PC-3 (cell line): ENCODE results near the gene CTPS1. TPM values are rescaled to one million over a fixed set of nuclear protein-coding genes. Genes with fewer than 3 reads are reported as not detected.

ENCODE experiments used
- ATAC-seq: fragments of 200-7000 bp; cut with Tn5 transposase; 2 replicates; pipeline ENCODE4 v1.9.1; 2020; ENCODE audit warnings: mild to moderate bottlenecking, moderate library complexity
- BruUV-seq: library from RNA; stranded (reverse); fragments of 400-500 nt; replicated peaks from 2 replicates; lab custom pipeline; 2021; lab: Mats Ljungman, UMichigan
- CTCF ChIA-PET: fragments of 300-600 bp; sonication (Branson Sonifier 250); formaldehyde crosslinking; loops from one replicate; lab custom pipeline; 2022; ENCODE audit warnings: antibody characterized with exemption; lab: Charles Lee
- POLR2A ChIA-PET: fragments of 300-600 bp; sonication (Branson Sonifier 250); formaldehyde crosslinking; loops from one replicate; lab custom pipeline; 2022; ENCODE audit warnings: antibody characterized with exemption; ENCODE audit not compliant: unreplicated experiment; lab: Charles Lee
- DNase-seq: peaks from one replicate; pipeline ENCODE4 v3.0.0-alpha.2; 2015
- H2AFZ ChIP-seq: fragments of 300-600 bp; sonication (generic); 2 replicates; pipeline ENCODE4 v1.6.0; 2016; ENCODE audit warnings: antibody characterized with exemption, low read length
- H3F3A ChIP-seq: fragments of 300-600 bp; sonication (generic); one replicate; pipeline ENCODE4 v1.6.0; 2017; ENCODE audit warnings: antibody characterized with exemption, low read length, control low read depth, mild to moderate bottlenecking; ENCODE audit not compliant: unreplicated experiment
- H3K27ac ChIP-seq: fragments of 300-600 bp; sonication (generic); 2 replicates; pipeline ENCODE4 v1.5.1; 2016; ENCODE audit warnings: mild to moderate bottlenecking, low read length
- H3K27me3 ChIP-seq: fragments of 300-600 bp; sonication (generic); 2 replicates; pipeline ENCODE4 v1.6.1; 2016; ENCODE audit warnings: low read length, mixed read lengths
- H3K36me3 ChIP-seq: fragments of 300-600 bp; sonication (generic); 2 replicates; pipeline ENCODE4 v1.6.1; 2016; ENCODE audit warnings: low read depth, mixed run types, low read length, mixed read lengths
- H3K4me1 ChIP-seq: fragments of 300-600 bp; sonication (generic); 2 replicates; pipeline ENCODE4 v1.5.1; 2016; ENCODE audit warnings: low read length; ENCODE audit not compliant: insufficient read depth
- H3K4me2 ChIP-seq: fragments of 300-600 bp; sonication (generic); 2 replicates; pipeline ENCODE4 v1.6.0; 2016; ENCODE audit warnings: low read length
- H3K4me3 ChIP-seq: fragments of 300-600 bp; sonication (generic); 2 replicates; pipeline ENCODE4 v1.5.1; 2016; ENCODE audit warnings: mild to moderate bottlenecking, low read length, mixed read lengths
- H3K79me2 ChIP-seq: fragments of 300-600 bp; sonication (generic); 2 replicates; pipeline ENCODE4 v1.6.1; 2017; ENCODE audit warnings: low read length, mixed read lengths
- H3K9ac ChIP-seq: fragments of 300-600 bp; sonication (generic); 2 replicates; pipeline ENCODE4 v1.6.0; 2016; ENCODE audit warnings: mild to moderate bottlenecking, low read length
- H3K9me2 ChIP-seq: fragments of 300-600 bp; sonication (generic); replicated peaks from 2 replicates; pipeline ENCODE4 v1.6.1; 2016; ENCODE audit warnings: mixed run types, low read length, mixed read lengths
- H3K9me3 ChIP-seq: fragments of 300-600 bp; sonication (generic); 2 replicates; pipeline ENCODE4 v1.6.1; 2016; ENCODE audit warnings: low read length, mixed read lengths
- H4K20me1 ChIP-seq: fragments of 300-600 bp; sonication (generic); 2 replicates; pipeline ENCODE4 v1.6.1; 2016; ENCODE audit warnings: low read length, mixed read lengths
- EZH2 ChIP-seq: fragments of 300-600 bp; sonication (generic); IDR thresholded peaks from one replicate; pipeline ENCODE4 v1.6.1; 2017; ENCODE audit warnings: antibody characterized with exemption, mild to moderate bottlenecking, low read length; ENCODE audit not compliant: unreplicated experiment
- EZH2phosphoT487 ChIP-seq: fragments of 300-600 bp; sonication (generic); IDR thresholded peaks from 2 replicates; pipeline ENCODE4 v1.6.1; 2018; ENCODE audit warnings: mild to moderate bottlenecking, antibody characterized with exemption, low read length, borderline replicate concordance
- intact Hi-C: fragments of 100-400 bp; cut with micrococcal nuclease; formaldehyde crosslinking; loops from 2 replicates; pipeline ENCODE4 v1.9.0; 2023
- total RNA-seq: library from RNA; depleted of rRNA; stranded (reverse); fragments of >200 nt; gene quantifications from 2 replicates; pipeline ENCODE4 v1.2.3, GENCODE V29; 2014
- TF ChIP-seq, protein P1 (sequence below): fragments of 300-600 bp; sonication (generic); conservative IDR thresholded peaks from 2 replicates; pipeline ENCODE4 v1.5.1; 2017; ENCODE audit warnings: antibody characterized with exemption, low read depth, mild to moderate bottlenecking, low read length

CTPS1 gene
- total RNA-seq, 1 experiment from 2014 or later = 63.4 TPM

DNA sequence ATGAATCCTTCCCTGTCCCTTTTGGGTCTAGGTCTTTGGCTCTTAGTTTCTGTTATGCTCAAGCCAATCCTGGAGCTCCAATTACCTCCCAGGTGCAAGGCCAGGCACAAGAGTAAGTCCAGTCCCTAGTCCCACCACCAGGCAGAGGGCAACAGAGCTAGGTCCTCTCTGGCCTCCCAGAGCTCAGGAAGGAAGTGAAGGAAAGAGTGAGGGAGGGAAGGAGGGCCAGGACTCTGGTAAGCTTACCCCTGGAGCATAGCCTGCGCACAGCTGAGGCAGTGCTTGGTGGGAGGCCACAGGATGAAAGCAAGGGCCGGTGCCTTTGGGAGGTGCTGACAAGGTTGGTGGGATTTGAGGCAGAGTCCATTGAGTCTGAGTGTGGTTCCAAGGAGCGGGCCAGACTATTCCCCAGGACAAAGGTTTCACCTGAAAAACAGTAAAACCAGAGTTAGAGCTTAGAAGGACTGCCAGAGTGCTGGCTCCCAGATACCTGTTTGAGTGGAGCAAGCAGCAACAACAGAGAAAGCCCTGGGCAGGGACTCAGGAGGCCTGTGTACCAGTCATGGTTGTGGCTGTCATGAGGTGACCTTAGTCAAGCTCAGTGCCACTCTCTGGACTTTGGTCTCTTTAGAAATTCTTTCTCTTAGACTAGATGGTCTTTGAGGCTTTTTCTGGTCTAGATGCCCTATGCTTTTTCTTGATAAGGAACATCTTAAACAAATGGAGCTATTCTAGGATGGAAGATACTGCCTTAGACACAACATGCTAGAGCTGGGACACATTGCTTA, 57.8 kb downstream of the CTPS1 start:
- no peaks in the 10 kb centered on the region for H3K4me1 ChIP-seq
- no peaks in the 10 kb centered on the region for H3K9me3 ChIP-seq
- no peak for ATAC-seq
- ChIA-PET CTCF (no interaction called here), POLR2A (no interaction called here)
- no peak overlapping the region for H2AFZ ChIP-seq
- no peak for TF ChIP-seq EZH2
- TF ChIP-seq, protein P1, sequence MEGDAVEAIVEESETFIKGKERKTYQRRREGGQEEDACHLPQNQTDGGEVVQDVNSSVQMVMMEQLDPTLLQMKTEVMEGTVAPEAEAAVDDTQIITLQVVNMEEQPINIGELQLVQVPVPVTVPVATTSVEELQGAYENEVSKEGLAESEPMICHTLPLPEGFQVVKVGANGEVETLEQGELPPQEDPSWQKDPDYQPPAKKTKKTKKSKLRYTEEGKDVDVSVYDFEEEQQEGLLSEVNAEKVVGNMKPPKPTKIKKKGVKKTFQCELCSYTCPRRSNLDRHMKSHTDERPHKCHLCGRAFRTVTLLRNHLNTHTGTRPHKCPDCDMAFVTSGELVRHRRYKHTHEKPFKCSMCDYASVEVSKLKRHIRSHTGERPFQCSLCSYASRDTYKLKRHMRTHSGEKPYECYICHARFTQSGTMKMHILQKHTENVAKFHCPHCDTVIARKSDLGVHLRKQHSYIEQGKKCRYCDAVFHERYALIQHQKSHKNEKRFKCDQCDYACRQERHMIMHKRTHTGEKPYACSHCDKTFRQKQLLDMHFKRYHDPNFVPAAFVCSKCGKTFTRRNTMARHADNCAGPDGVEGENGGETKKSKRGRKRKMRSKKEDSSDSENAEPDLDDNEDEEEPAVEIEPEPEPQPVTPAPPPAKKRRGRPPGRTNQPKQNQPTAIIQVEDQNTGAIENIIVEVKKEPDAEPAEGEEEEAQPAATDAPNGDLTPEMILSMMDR = no peak
- no peak for TF ChIP-seq EZH2phosphoT487
- no peak overlapping the region for H3K4me2 ChIP-seq
- no peak overlapping the region for H3K9ac ChIP-seq
- no peaks in the 10 kb centered on the region for H4K20me1 ChIP-seq
- H3K27ac ChIP-seq = no peak overlapping the region
- H3K79me2 ChIP-seq = no peaks in the 10 kb centered on the region
- H3K4me3 ChIP-seq = no peak overlapping the region
- no peaks in the 10 kb centered on the region for H3K27me3 ChIP-seq
- H3K36me3 ChIP-seq = peaks cover 20% of the 10 kb centered on the region
- intact Hi-C loops = loop anchor here (10.0 kb wide), 1 partner anchor 197 kb away; no protein-coding TSS in a partner anchor
- H3K9me2 ChIP-seq = no peaks in the 10 kb centered on the region
- H3F3A ChIP-seq = no peaks in the 10 kb centered on the region
- DNase-seq = no peak
- no TSS peak for BruUV-seq

DNA sequence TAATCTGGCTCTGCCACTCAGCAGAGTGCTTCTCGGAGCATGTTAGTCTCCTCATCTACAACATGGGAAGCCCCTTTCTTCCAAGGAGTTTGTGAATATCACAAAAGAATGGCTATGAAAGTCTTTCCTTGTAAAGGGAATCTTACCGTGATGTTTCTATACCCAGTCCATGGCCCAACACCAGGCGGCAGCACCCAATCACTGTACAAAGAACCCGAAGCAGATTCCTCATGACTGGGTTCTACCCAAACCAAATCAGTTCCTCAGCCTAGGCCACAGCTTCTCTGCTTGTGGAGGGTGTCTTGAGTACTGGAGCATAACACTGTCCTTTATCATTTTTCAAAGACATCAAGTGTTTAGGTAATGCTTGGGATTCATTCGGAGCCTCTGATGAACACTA, 58.6 kb downstream of the CTPS1 start:
- POLR2A ChIA-PET = no interaction called here
- CTCF ChIA-PET = no interaction called here
- intact Hi-C loops = loop anchor here (10.0 kb wide), 1 partner anchor 197 kb away; no protein-coding TSS in a partner anchor

More for the DNA sequence above, 58.6 kb downstream of the CTPS1 start:
- Histone ChIP-seq H3K9ac (no peak overlapping the region), H3K9me2 (no peaks in the 10 kb centered on the region), H3K36me3 (peaks cover 18% of the 10 kb centered on the region), H3K27ac (no peak overlapping the region), H3K79me2 (no peaks in the 10 kb centered on the region), H3K4me3 (no peak overlapping the region), H2AFZ (no peak overlapping the region), H3K4me2 (no peak overlapping the region), H4K20me1 (no peaks in the 10 kb centered on the region), H3F3A (no peaks in the 10 kb centered on the region), H3K9me3 (no peaks in the 10 kb centered on the region), H3K27me3 (no peaks in the 10 kb centered on the region), H3K4me1 (no peaks in the 10 kb centered on the region)
- TF ChIP-seq EZH2 (no peak), EZH2phosphoT487 (no peak)
- TF ChIP-seq, protein P1 = no peak
- no peak for DNase-seq
- no peak for ATAC-seq
- BruUV-seq = no TSS peak
